K562 (cell line): Measurements from ENCODE around the gene DNAJC25. TPM values are rescaled to one million over a fixed set of nuclear protein-coding genes. Genes with fewer than 3 reads are reported as not detected.

Experiments
- ARID1B ChIP-seq: fragments of 450-650 bp; IDR thresholded peaks from 2 replicates; pipeline ENCODE4 v1.6.1; 2016; ENCODE audit warnings: antibody characterized with exemption, mild to moderate bottlenecking, inconsistent platforms
- BRF1 ChIP-seq: IDR thresholded peaks from 3 replicates; pipeline ENCODE4 v1.6.1; 2011; ENCODE audit warnings: borderline replicate concordance, mild to moderate bottlenecking; ENCODE audit not compliant: insufficient read length; ENCODE audit errors: extremely low read depth
- CBFA2T2 ChIP-seq: fragments of 450-650 bp; conservative IDR thresholded peaks from 2 replicates; pipeline ENCODE4 v1.6.1; 2017; ENCODE audit warnings: mild to moderate bottlenecking
- CTBP1 ChIP-seq: fragments of 450-650 bp; IDR thresholded peaks from 2 replicates; pipeline ENCODE4 v1.6.1; 2016; ENCODE audit warnings: borderline replicate concordance
- E2F3 ChIP-seq: fragments of 250-450 bp; sonication (Bioruptor Pico); IDR thresholded peaks from 2 replicates; pipeline ENCODE4 v1.4.0; 2020; ENCODE audit warnings: mild to moderate bottlenecking
- FOSL1 ChIP-seq: fragments of 200-800 bp; sonication (Bioruptor generic); conservative IDR thresholded peaks from 2 replicates; pipeline ENCODE4 v1.6.1; 2016; ENCODE audit warnings: missing genetic modification characterization, missing compliant biosample characterization
- FOXA3 ChIP-seq, 2 experiments: fragments of 450-650 bp in 1 of 2; sonication (generic) in 1 of 2; formaldehyde crosslinking; IDR thresholded peaks in 1 of 2; conservative IDR thresholded peaks in 1 of 2; 2 replicates each; pipeline versions ENCODE4 v1.4.0 to v1.8.0; 2020 to 2022; ENCODE audit warnings: mild to moderate bottlenecking in 2 of 2, missing genetic modification reagents in 1 of 2
- FOXK1 ChIP-seq: sonication (generic); formaldehyde crosslinking; IDR thresholded peaks from 2 replicates; pipeline ENCODE4 v1.8.0; 2022; ENCODE audit warnings: missing genetic modification reagents, mild to moderate bottlenecking, borderline replicate concordance
- FUS ChIP-seq: fragments of 200-400 bp; formaldehyde crosslinking; optimal IDR thresholded peaks from 2 replicates; pipeline ENCODE3; 2017; ENCODE audit warnings: low read depth, low read length
- GATAD2B ChIP-seq: fragments of 450-650 bp; IDR thresholded peaks from 2 replicates; pipeline ENCODE4 v1.6.1; 2017; ENCODE audit warnings: mild to moderate bottlenecking, borderline replicate concordance
- HSF4 ChIP-seq: fragments of 250-450 bp; sonication (Bioruptor Pico); IDR thresholded peaks from 2 replicates; pipeline ENCODE4 v2.1.2; 2022; ENCODE audit warnings: mild to moderate bottlenecking, moderate library complexity, borderline replicate concordance
- ILF3 ChIP-seq: fragments of 450-650 bp; IDR thresholded peaks from 2 replicates; pipeline ENCODE4 v1.6.1; 2018; ENCODE audit warnings: antibody characterized with exemption, mild to moderate bottlenecking, moderate library complexity, borderline replicate concordance
- NCOA1 ChIP-seq: fragments of 450-650 bp; IDR thresholded peaks from 2 replicates; pipeline ENCODE4 v1.6.1; 2016; ENCODE audit warnings: low read depth
- NFIX ChIP-seq: fragments of 250-450 bp; sonication (Bioruptor Pico); IDR thresholded peaks from 2 replicates; pipeline ENCODE4 v1.4.0; 2020; ENCODE audit warnings: low read depth, mild to moderate bottlenecking, moderate library complexity
- POLR2AphosphoS2 ChIP-seq: IDR thresholded peaks from 2 replicates; pipeline ENCODE4 v1.6.1; 2012; ENCODE audit warnings: low read length, improper control_type of control experiment
- RBM39 ChIP-seq: fragments of 200-400 bp; formaldehyde crosslinking; optimal IDR thresholded peaks from 2 replicates; pipeline ENCODE3; 2018; ENCODE audit warnings: low read depth, low read length
- RFX7 ChIP-seq: fragments of 250-450 bp; sonication (Bioruptor Pico); IDR thresholded peaks from 2 replicates; pipeline ENCODE4 v1.5.1; 2021; ENCODE audit warnings: mild to moderate bottlenecking
- SMARCE1 ChIP-seq: fragments of 450-650 bp; IDR thresholded peaks from 2 replicates; pipeline ENCODE4 v1.7.1; 2016; ENCODE audit warnings: mild to moderate bottlenecking
- SREBF1 ChIP-seq: fragments of 150-350 bp; IDR thresholded peaks from 2 replicates; pipeline ENCODE4 v1.6.1; 2014; ENCODE audit warnings: antibody characterized with exemption, low read depth, low read length, borderline replicate concordance
- SRSF1 ChIP-seq: fragments of 200-400 bp; formaldehyde crosslinking; IDR thresholded peaks from 2 replicates; pipeline ENCODE4 v1.6.1; 2017; ENCODE audit warnings: mild to moderate bottlenecking, low read depth, low read length, moderate library complexity
- TEAD2 ChIP-seq: fragments of 450-650 bp; IDR thresholded peaks from 2 replicates; pipeline ENCODE4 v1.6.1; 2016; ENCODE audit warnings: missing genetic modification characterization, control low read depth, missing compliant biosample characterization
- ZBED1 ChIP-seq: IDR thresholded peaks from 2 replicates; pipeline ENCODE4 v1.6.1; 2014
- ZNF133 ChIP-seq: fragments of 250-450 bp; sonication (Bioruptor Pico); IDR thresholded peaks from 2 replicates; pipeline ENCODE4 v1.4.0; 2020; ENCODE audit warnings: mild to moderate bottlenecking
- ZNF239 ChIP-seq: fragments of 250-450 bp; sonication (Bioruptor Pico); IDR thresholded peaks from 2 replicates; pipeline ENCODE4 v1.4.0; 2020; ENCODE audit warnings: mild to moderate bottlenecking
- ZNF436 ChIP-seq: fragments of 250-450, 450-650 bp; sonication (Bioruptor Pico); formaldehyde crosslinking; IDR thresholded peaks from 2 replicates; pipeline ENCODE4 v1.7.0; 2020; ENCODE audit warnings: mild to moderate bottlenecking
- ZNF551 ChIP-seq: fragments of 250-450 bp; sonication (Bioruptor Pico); IDR thresholded peaks from 2 replicates; pipeline ENCODE4 v1.5.0; 2021; ENCODE audit warnings: mild to moderate bottlenecking, moderate library complexity
- ZNF717 ChIP-seq: fragments of 250-450 bp; sonication (Bioruptor Pico); IDR thresholded peaks from 2 replicates; pipeline ENCODE4 v1.5.0; 2021
- ZSCAN29 ChIP-seq: fragments of 450-650 bp; IDR thresholded peaks from 2 replicates; pipeline ENCODE4 v1.6.1; 2017
- polyA plus RNA-seq, 8 experiments: library from polyadenylated mRNA; depleted of rRNA in 4 of 8; stranded (reverse) in 5 of 8; unstranded in 3 of 8; fragments of >200 nt; fragmentation: Nextera tagmentation in 2 of 8; fragmentation: Illumina TruSeq in 1 of 8; extraction: Ambion mirVana in 2 of 8; extraction: Trizol in 1 of 8; gene quantifications; 2 replicates each; pipeline versions ENCODE4 v1.2.1 to v1.2.3, GENCODE V29; 2011 to 2014; ENCODE audit warnings: inconsistent platforms in 1 of 8, missing spikeins in 1 of 8
- total RNA-seq, 7 experiments: library from RNA; depleted of rRNA in 6 of 7; stranded (reverse); fragments of >200 nt in 6 of 7; fragmentation: Illumina TruSeq in 2 of 7; extraction: Trizol in 2 of 7; gene quantifications; 2 replicates each; pipeline versions ENCODE4 v1.2.1 to v1.2.3, GENCODE V29; 2011 to 2021; ENCODE audit warnings: low replicate concordance in 1 of 7
- TF ChIP-seq, protein P1 (sequence below): fragments of 450-650 bp; formaldehyde crosslinking; IDR thresholded peaks from 2 replicates; pipeline ENCODE4 v1.4.0; 2020; ENCODE audit warnings: mild to moderate bottlenecking, moderate library complexity
- TF ChIP-seq, protein P2 (sequence below): fragments of 150-350 bp; conservative IDR thresholded peaks from 2 replicates; pipeline ENCODE4 v1.6.1; 2014; ENCODE audit warnings: low read length
- TF ChIP-seq, protein P3 (sequence below): sonication (generic); formaldehyde crosslinking; IDR thresholded peaks from 2 replicates; pipeline ENCODE4 v1.8.0; 2022; ENCODE audit warnings: mild to moderate bottlenecking, missing genetic modification reagents

Gene DNAJC25
- total and polyA plus RNA-seq, 9 of the 15 experiments (the other 6 are each of a cell fraction or from before 2014, with no cell fraction given): 3.7 to 11.2 (median 7.1) TPM

DNA sequence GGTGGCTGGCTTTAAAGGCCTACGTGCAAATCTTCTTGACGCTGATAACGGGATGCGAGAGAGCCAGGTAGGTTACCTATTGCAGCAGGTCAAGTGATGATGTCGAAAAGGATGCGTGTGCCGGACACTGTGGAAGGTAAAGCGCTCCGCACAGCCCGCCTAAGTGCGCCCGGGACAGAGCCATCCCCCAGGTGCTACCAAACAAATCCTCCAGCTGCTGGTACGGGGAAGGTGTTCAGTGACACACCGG, 245 bp upstream of the DNAJC25 start (continued):
- TF ChIP-seq SRSF1: no peak
- TF ChIP-seq ZNF436 (CRISPR knock-in tag): no peak
- no peak for TF ChIP-seq FOSL1
- TF ChIP-seq, protein P1, sequence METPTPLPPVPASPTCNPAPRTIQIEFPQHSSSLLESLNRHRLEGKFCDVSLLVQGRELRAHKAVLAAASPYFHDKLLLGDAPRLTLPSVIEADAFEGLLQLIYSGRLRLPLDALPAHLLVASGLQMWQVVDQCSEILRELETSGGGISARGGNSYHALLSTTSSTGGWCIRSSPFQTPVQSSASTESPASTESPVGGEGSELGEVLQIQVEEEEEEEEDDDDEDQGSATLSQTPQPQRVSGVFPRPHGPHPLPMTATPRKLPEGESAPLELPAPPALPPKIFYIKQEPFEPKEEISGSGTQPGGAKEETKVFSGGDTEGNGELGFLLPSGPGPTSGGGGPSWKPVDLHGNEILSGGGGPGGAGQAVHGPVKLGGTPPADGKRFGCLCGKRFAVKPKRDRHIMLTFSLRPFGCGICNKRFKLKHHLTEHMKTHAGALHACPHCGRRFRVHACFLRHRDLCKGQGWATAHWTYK (CRISPR knock-in tag): no peak
- TF ChIP-seq GATAD2B: no peak; the same call in 1 of the 2 replicates
- no peak for TF ChIP-seq POLR2AphosphoS2
- no peak for TF ChIP-seq ILF3
- no peak for TF ChIP-seq ZNF133
- no peak; the same call in 1 of the 2 replicates for TF ChIP-seq ARID1B
- no peak for TF ChIP-seq RFX7 (CRISPR knock-in tag)
- TF ChIP-seq E2F3 (CRISPR knock-in tag): no peak
- no peak for TF ChIP-seq FUS
- TF ChIP-seq, protein P2, sequence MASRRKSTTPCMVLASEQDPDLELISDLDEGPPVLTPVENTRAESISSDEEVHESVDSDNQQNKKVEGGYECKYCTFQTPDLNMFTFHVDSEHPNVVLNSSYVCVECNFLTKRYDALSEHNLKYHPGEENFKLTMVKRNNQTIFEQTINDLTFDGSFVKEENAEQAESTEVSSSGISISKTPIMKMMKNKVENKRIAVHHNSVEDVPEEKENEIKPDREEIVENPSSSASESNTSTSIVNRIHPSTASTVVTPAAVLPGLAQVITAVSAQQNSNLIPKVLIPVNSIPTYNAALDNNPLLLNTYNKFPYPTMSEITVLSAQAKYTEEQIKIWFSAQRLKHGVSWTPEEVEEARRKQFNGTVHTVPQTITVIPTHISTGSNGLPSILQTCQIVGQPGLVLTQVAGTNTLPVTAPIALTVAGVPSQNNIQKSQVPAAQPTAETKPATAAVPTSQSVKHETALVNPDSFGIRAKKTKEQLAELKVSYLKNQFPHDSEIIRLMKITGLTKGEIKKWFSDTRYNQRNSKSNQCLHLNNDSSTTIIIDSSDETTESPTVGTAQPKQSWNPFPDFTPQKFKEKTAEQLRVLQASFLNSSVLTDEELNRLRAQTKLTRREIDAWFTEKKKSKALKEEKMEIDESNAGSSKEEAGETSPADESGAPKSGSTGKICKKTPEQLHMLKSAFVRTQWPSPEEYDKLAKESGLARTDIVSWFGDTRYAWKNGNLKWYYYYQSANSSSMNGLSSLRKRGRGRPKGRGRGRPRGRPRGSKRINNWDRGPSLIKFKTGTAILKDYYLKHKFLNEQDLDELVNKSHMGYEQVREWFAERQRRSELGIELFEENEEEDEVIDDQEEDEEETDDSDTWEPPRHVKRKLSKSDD: no peak
- TF ChIP-seq HSF4: no peak
- TF ChIP-seq FOXA3 (CRISPR knock-in tag; conservative IDR thresholded peaks at IDR 0.05 in 1 of 2, IDR thresholded peaks at IDR 0.05 in 1 of 2): no peak
- peak; percentile 95 for TF ChIP-seq CTBP1
- no peak for TF ChIP-seq FOXK1
- no peak for TF ChIP-seq TEAD2 (tag)
- TF ChIP-seq ZNF551 (CRISPR knock-in tag): no peak
- no peak for TF ChIP-seq ZBED1
- TF ChIP-seq NFIX (CRISPR knock-in tag): no peak
- TF ChIP-seq BRF1: no peak
- TF ChIP-seq RBM39: no peak
- 0 out of 2 replicates have a peak, but pooled peaks have one; percentile 15 for TF ChIP-seq SMARCE1
- TF ChIP-seq ZNF239 (CRISPR knock-in tag): no peak
- peak; percentile 98 for TF ChIP-seq NCOA1
- no peak for TF ChIP-seq ZSCAN29
- TF ChIP-seq ZNF717 (CRISPR knock-in tag): no peak
- no peak for TF ChIP-seq CBFA2T2
- TF ChIP-seq SREBF1: no peak
- TF ChIP-seq, protein P3, sequence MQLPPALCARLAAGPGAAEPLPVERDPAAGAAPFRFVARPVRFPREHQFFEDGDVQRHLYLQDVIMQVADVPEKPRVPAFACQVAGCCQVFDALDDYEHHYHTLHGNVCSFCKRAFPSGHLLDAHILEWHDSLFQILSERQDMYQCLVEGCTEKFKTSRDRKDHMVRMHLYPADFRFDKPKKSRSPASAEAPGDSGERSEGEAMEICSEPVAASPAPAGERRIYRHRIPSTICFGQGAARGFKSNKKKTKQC (CRISPR knock-in tag): no peak; the same call in 1 of the 2 replicates
